Esophagus muscularis mucosa (tissue), 4 donors: ENCODE data around the gene UTS2B. TPM values are rescaled to one million over a fixed set of nuclear protein-coding genes. Genes with fewer than 3 reads are reported as not detected.

ENCODE experiments used
- DNase-seq: peaks from one replicate; pipeline ENCODE4 v3.0.0-alpha.2; 2017; ENCODE audit errors: extremely low spot score
- H3K27ac ChIP-seq, 4 donors: fragments of 200-600 bp; sonication (generic); replicated peaks in 1 of 4; 1 replicate in 3 of 4; 2 replicates in 1 of 4; pipeline ENCODE4 v1.5.1; 2016 to 2019; ENCODE audit warnings: mild to moderate bottlenecking in 1 of 4
- H3K27me3 ChIP-seq, 4 donors: fragments of 200-600 bp; sonication (generic); one replicate each; pipeline versions ENCODE4 v1.5.1 to v1.6.0; 2016 to 2019
- H3K36me3 ChIP-seq, 4 donors: fragments of 200-600 bp; sonication (generic); one replicate each; pipeline ENCODE4 v1.5.1; 2016 to 2019
- H3K4me1 ChIP-seq, 4 donors: fragments of 200-600 bp; sonication (generic); one replicate each; pipeline ENCODE4 v1.5.1; 2016 to 2019
- H3K4me3 ChIP-seq, 4 donors: fragments of 200-600 bp; sonication (generic); 1 replicate in 2 of 4; 2 replicates in 2 of 4; pipeline ENCODE4 v1.5.1; 2016 to 2019; ENCODE audit warnings: mild to moderate bottlenecking in 4 of 4, moderate library complexity in 1 of 4
- H3K9me3 ChIP-seq, 4 donors: fragments of 200-600 bp; sonication (generic); 1 replicate in 3 of 4; 2 replicates in 1 of 4; pipeline ENCODE4 v1.5.1; 2016 to 2019
- CTCF ChIP-seq, 3 experiments: fragments of 200-600 bp in 2 of 3; fragments of 450-650 bp in 1 of 3; sonication (generic) in 2 of 3; IDR thresholded peaks; one replicate each; pipeline ENCODE4 v1.5.1; 2017 to 2019; ENCODE audit warnings: antibody characterized with exemption in 3 of 3, mild to moderate bottlenecking in 2 of 3, moderate library complexity in 1 of 3
- EP300 ChIP-seq: sonication (generic); formaldehyde crosslinking; IDR thresholded peaks from one replicate; pipeline ENCODE4 v1.6.1; 2017; ENCODE audit warnings: antibody characterized with exemption
- POLR2A ChIP-seq: fragments of 450-650 bp; IDR thresholded peaks from one replicate; pipeline ENCODE4 v1.6.1; 2017; ENCODE audit warnings: antibody characterized with exemption, moderate library complexity, mild to moderate bottlenecking, low read depth
- POLR2AphosphoS5 ChIP-seq, 2 donors: sonication (generic); formaldehyde crosslinking; IDR thresholded peaks; one replicate each; pipeline ENCODE4 v1.6.1; 2017; ENCODE audit warnings: antibody characterized with exemption in 2 of 2
- WGBS: methylation state at CpG from one replicate; pipeline ENCODE4 v1.1.5; 2018; 5-methylcytosine and 5-hydroxymethylcytosine counted together
- intact Hi-C: fragments of 100-400 bp; cut with DNase I; formaldehyde crosslinking; loops from one replicate; pipeline ENCODE4 v1.15.1; 2023
- total RNA-seq, 4 donors: library from RNA; depleted of rRNA; stranded (reverse); fragments of >200 nt; gene quantifications; one replicate each; pipeline versions ENCODE4 v1.1.0 to v1.2.1, GENCODE V29; 2016

UTS2B gene
- total RNA-seq, 4 donors from 2014 or later, result 0.65 to 1.2 TPM; not detected in 2

- Histone ChIP-seq H3K36me3 (no peaks in the 10 kb centered on the region), H3K4me1 (peaks cover 0 to 10% (median 9%) of the 10 kb centered on the region in 4 donors), H3K9me3 (no peaks in the 10 kb centered on the region), H3K4me3 (no peak overlapping the region), H3K27ac (no peak overlapping the region), H3K27me3 (no peaks in the 10 kb centered on the region)
- DNase-seq, result no peak
- WGBS, result 97% methylated on average over 2 of the region's 2 CpGs
- no peak for TF ChIP-seq EP300
- TF ChIP-seq CTCF (IDR thresholded peaks at IDR 0.05), result no peak
- no peak for TF ChIP-seq POLR2AphosphoS5 (IDR thresholded peaks at IDR 0.05)
- TF ChIP-seq POLR2A, result no peak
- intact Hi-C loops, result loop anchor here (10.0 kb wide), 1 partner anchor 70 kb away; no protein-coding TSS in a partner anchor
Observed at GRCh38 chr3:191324936-191325335, 5.4 kb downstream of the UTS2B start.

DNA sequence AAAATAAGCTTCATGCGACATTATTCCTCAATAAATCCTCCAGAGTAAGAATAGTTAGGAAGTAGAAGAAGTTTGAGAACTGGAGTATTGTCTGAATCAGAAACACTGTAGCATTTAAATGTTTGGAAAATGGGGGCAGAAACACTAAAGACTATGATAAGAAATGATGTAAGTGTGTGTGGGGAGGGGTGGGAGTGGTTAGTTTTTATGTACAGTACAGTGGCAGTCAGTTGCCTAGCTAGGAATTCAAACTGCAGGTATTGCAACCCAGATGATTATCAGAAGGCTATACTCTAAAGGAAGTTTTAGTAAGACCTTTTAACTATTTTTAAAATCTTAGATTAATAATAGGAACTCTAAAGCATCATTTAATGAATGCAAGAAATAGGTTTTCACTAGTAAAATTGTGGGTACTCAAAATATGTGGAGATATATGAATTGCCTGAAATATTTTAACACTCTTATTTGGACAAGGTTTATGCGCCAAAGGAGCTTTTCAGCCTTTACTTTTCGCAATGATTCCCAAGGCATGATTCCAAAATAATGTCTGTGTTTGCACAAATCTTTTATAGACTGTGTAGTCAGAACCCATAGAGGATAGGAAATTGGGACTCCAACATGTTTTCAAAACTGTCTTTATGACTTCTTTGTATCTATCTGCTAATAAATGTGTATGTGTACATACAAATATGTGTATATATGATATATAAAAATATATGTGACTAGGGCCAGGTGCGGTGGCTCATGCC, 9.1 kb downstream of the UTS2B start:
- Histone ChIP-seq H3K27ac (no peak overlapping the region), H3K4me3 (no peak overlapping the region), H3K27me3 (no peaks in the 10 kb centered on the region), H3K4me1 (no peaks in the 10 kb centered on the region), H3K9me3 (no peaks in the 10 kb centered on the region), H3K36me3 (no peaks in the 10 kb centered on the region)
- no peak for DNase-seq
- TF ChIP-seq EP300 (no peak), POLR2A (no peak), CTCF (IDR thresholded peaks at IDR 0.05) (no peak), POLR2AphosphoS5 (IDR thresholded peaks at IDR 0.05) (no peak)
- 93% methylated on average over 4 of the region's 4 CpGs for WGBS
- intact Hi-C loops, result loop anchor here (10.0 kb wide), 1 partner anchor 74 kb away; no protein-coding TSS in a partner anchor

DNA sequence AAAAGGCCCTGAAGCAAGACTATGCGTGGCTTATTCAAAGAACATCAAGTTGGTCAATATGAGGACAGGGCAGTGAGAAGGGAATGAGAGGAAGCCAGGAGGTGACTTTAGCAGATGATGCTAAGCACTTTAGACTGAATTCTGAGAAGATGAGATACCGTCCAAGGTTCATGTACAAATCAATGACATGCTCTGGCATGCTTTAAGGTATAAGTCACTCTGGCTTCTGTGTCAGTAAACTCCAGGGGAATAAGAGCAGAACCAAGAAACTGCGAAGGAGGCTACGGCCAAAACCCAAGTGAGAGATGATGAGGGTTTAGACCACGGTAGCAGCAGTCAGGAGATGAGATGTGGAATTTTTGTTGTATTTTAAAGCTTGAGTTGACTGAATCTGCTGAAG, 10.0 kb downstream of the UTS2B start:
- Histone ChIP-seq H3K9me3 (no peaks in the 10 kb centered on the region), H3K4me3 (no peak overlapping the region), H3K4me1 (no peaks in the 10 kb centered on the region), H3K27me3 (no peaks in the 10 kb centered on the region), H3K36me3 (no peaks in the 10 kb centered on the region), H3K27ac (no peak overlapping the region)
- no peak for DNase-seq
- WGBS, result 86% methylated on average over 5 of the region's 5 CpGs
- intact Hi-C loops, result loop anchor here (10.0 kb wide), 1 partner anchor 74 kb away; no protein-coding TSS in a partner anchor
- no peak for TF ChIP-seq POLR2AphosphoS5 (IDR thresholded peaks at IDR 0.05)
- no peak for TF ChIP-seq CTCF (IDR thresholded peaks at IDR 0.05)
- no peak for TF ChIP-seq EP300
- no peak for TF ChIP-seq POLR2A

DNA sequence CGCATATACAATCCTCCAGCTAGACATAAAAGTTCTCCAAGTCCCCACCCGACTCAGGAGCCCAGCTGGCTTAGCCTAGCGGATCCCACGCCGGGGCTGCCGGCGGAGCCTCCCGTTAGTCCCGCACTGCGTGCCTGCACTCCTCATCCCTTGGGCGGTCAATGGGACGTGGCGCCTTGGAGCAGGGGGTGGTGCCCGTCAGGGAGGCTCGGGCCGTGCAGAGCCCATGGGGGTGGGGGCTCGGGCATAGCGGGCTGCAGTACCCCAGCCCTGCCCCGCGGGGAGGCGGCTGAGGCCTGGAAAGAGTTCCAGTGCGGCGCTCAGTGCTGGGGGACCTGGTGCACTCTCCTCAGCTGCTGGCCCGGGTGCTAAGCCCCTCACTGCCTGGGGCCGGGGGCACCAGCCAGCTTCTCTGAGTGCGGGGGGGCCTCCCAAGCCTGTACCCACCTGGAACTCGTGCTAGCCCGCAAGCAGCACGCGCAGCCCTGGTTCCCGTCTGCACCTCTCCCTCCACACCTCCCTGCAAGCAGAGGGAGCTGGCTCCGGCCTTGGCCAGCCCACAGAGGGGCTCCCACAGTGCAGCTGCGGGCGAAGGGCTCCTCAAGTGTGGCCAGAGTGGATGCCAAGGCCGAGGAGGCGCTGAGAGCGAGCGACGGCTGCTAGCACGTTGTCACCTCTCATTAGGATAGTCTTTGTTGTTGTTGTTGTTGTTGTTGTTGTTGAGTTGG, 13.3 kb downstream of the UTS2B start:
- Histone ChIP-seq H3K27ac (no peak overlapping the region), H3K27me3 (no peaks in the 10 kb centered on the region), H3K36me3 (no peaks in the 10 kb centered on the region), H3K4me3 (no peak overlapping the region), H3K4me1 (no peaks in the 10 kb centered on the region), H3K9me3 (no peaks in the 10 kb centered on the region)
- DNase-seq, result no peak
- intact Hi-C loops, result no loop called here
- 96% methylated on average over 13 of the region's 40 CpGs for WGBS
- TF ChIP-seq CTCF (IDR thresholded peaks at IDR 0.05) (no peak), POLR2AphosphoS5 (IDR thresholded peaks at IDR 0.05) (no peak), POLR2A (no peak), EP300 (no peak)
